GM19043 (cell line): Measurements from ENCODE around the gene MBOAT2.
"Not testable (repeated sequence)": the region's sequence is repeated elsewhere in the genome, so short reads cannot be mapped to it uniquely, and the experiment has no call there.

Source experiments
- ATAC-seq: cut with Tn5 transposase; IDR thresholded peaks from one replicate; pipeline ENCODE4 v1.9.1; 2021; ENCODE audit warnings: low read depth; ENCODE audit not compliant: unreplicated experiment

MBOAT2 gene

DNA sequence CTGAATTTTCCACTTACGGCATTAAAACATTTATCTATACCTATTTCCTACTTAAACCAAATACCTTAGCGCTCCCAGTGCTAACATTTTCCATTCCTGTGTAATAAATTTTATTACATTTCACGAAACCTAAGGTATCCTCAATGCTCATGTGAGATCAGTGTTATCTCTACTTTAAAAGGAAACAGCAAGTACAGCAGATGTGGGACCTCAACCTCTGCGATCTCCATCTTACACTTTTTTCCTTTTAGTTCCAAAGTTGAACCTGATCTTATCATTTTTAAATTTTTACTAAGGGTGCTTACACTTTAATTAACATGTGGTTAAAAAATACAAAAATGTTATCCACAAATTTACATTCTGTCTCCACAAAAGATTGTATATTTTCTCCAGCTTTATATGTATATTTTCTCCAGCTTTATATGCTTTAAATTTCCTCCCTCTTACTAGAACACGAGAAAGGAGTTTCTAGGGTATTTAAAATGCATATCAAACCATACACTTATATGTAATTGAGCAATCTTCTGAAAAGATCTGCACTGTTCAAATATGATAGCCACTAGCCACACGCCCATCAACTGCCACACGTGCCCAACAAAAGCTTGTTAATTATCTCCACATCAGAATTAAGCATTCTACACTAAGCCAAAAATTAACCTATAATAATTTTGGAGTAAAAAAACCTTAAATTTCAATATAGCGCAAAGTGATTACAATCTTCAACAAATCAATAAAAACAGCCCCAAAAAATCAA is 38.1 kb downstream of the MBOAT2 start:
- ATAC-seq = no peak

DNA sequence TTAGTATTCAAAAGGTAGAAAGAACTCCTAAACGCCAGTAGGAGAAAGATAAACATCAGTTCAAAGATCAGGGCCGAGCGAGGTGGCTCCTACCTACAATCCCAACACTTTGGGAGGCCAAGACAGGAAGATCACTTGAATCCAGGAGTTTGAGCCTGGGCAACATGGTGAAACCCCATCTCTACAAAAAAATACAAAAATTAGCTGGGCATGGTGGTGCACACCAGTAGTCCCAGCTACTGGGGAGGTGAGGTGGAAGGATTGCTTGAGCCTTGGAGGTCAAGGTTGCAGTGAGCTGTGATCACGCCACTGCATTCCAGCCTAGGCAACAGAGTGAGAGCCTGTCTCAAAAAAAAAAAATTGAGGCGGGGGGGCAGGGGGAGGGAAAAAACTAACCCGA is 40.6 kb downstream of the MBOAT2 start:
- no peak for ATAC-seq

DNA sequence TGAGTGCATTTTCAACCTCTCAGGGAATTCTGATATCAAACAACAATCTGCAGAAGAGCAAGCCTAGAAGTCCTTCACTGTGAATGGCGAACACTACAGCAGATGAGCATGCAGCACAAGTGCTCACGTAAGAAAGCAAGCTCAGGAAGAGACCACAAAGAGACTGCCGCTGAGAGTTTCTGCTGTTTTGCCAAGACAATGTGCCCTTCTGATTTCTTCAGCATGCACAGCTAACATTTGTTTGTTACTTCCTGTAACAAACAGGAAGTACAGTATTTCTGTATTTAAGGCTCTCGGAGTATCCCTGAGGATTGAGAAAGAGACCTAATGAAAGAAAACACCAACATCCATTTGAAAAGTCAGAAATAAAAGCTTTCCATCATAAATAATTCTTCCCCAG is 45.9 kb downstream of the MBOAT2 start:
- ATAC-seq = no peak

DNA sequence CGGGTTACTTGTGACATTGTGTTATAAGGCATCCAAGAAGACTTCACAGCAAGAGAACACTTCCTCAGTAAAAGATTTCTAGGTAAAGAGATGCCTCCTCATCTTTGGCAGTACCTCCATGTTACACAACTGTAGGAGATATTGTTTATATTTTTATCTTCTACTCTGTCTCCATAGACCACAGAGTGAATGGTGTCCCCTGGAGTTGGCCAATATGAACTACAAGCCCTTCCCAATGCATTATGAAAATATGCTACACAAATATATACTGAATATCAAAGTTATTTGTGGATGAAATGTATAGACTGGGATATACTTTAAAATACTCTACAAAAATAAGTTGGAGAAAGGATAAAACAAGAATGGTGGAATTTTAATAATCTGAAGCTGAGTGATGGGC is 46.7 kb downstream of the MBOAT2 start:
- no peak for ATAC-seq

DNA sequence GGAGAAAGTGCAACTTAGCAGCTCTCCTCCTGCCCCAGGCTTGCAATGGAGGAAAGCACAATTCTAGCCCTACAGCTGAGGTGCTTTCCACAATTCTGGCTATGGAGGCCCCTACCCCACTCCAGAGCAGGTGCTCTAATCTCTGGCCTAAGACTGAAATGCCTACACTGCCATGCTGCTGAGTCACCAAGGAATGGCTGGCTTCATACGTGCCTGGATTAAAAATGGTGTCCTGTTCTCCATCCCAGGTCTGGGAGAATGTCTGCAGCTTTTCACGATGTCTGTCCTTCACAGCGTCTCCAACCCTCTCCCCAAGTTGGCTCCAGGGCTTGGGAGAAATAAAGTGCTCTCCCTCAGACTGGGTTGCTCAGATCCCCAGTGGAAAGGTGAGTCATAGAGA is 48.5 kb downstream of the MBOAT2 start:
- ATAC-seq = no peak

DNA sequence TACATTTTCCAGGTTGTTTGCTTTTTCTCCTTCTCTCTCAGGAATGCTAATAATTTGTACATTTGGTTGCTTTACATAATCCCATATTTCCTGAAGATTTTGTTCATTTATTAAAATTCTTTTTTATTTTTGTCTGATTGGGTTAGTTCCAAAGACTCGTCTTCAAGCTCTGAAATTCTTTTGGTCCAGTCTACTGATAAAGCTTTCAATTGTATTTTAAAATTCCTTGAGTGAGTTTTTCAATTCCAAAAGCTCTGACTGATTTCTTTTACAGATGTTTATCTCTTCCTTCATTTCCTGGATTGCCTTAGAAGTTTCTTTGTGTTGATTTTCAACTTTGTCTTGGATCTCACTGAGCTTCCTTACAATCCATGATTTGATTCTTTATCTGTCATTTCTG is 50.0 kb downstream of the MBOAT2 start:
- ATAC-seq = no peak

DNA sequence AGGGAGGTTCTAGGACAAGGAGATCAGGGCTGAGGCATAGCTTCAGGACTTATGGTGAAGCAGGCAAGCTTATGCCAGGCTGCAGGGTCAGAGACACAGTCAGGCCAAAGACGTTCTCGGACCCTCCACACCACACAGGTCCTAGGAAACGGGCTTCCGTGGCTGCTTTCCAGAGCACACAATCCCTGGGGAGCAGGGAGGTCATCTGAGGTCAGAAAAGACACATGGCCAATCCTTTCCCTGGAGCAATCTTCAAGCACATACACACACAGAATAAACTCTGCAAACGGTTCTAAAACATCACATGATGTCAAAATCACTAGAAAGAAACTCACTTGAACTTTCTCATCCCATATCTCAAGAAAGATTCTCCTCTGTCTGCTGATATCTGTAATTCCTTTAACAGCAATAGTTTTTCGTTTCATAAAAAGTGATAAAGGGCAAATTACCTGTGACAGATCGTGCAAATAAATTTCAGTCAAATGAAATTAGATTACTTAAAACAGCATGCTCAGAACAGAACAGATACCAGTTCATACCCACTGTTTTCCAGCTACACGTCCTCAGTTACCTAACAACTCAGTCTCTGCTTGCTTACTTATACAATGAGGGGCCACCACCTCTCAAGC is 63.9 kb downstream of the MBOAT2 start:
- no peak for ATAC-seq

DNA sequence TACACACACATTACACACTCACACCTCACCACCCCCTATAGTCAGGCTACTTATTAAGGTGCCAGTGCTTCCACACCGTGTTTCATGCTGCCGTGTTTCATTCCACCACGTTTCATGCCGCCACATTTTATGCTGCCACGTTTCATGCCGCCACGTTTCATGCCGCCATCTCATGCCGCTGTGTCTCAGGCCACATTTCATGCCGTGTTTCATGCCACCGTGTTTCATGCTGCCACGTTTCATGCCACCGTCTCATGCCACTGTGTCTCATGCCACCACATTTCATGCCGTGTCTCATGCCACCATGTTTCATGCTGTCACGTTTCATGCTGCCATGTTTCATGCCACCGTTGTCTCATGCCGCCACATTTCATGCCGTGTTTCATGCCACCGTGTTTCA is 65.1 kb downstream of the MBOAT2 start:
- no peak for ATAC-seq

DNA sequence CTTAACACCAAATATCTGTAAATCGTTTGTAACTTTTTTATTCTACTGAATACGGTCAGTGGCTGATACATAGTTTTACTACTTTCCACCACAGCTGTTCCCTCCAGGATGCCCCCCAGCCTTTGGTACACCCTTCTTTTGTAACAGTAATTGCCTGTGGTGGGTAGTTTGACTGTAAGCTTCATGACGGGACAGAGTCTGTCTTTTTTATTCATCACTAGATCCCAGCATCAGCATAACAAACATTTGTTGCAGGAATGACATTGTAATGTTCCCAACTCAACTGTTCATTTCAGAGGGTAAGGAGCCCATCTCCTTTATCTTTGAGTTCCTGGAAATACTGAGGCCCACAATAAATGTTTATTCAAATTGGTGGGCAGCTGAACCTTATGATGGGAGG is 67.5 kb downstream of the MBOAT2 start:
- no peak for ATAC-seq

DNA sequence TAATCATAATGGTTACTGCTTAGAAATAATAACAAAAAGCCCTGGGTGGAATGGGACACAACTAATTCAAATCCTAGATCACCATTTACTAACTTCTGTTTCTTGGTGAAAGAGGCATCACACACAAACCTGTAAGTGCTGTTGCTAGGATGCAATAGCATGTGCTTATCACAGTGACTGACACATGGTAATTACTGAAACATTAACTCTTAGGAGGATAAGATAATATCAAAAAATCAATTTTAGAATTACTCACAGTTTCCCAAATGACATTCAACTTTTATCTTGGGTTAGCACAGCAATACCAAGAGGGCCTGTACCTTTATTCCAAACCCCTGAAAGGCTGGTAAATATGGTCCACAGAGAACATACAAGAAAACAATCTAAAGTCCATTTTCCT is 69.1 kb downstream of the MBOAT2 start:
- no peak for ATAC-seq

DNA sequence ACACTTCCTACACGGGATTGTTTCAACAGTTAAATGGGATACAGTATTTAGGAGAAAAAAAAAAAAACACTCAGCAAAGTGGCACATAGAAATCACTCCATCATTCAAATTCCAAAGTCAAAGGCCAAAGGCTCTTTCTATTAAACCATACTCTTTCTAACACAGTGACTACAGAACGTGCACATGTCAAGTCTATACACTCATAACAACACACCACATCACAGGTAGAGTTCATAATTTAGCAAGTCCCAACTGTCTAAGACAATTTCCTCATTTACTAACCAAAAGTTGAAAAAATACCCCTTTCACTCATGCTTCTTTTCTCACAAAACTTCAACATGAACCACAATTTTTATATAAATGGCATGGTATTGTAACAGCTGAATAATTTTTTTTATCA is 70.8 kb downstream of the MBOAT2 start:
- no peak for ATAC-seq

DNA sequence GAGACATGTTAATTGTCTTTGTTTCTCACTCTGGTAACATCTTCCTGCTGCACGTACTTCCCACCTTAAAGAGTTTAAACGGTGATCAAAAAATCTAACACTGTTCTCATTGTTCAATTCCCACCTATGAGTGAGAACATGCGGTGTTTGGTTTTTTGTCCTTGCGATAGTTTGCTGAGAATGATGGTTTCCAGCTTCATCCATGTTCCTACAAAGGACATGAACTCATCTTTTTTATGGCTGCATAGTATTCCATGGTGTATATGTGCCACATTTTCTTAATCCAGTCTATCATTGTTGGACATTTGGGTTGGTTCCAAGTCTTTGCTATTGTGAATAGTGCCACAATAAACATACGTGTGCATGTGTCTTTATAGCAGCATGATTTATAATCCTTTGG is 73.3 kb downstream of the MBOAT2 start:
- ATAC-seq = not testable (repeated sequence)

DNA sequence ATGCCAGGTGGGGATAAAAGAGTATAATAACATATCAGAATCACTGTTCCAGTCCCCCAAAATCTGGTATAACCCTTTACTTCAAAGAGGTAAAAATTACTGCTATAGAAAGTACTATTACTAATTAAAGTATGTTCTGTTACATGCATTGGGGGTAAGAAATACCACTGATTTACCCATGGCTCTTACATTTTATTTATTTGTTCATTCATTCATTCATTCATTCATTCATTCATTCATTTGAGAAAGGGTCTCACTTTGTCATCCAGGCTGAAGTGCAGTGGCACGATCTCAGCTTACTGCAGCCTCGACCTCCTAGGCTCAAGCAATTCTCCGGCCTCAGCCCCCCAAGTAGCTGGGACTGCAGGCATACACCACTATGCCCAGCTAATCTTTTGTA is 74.4 kb downstream of the MBOAT2 start:
- no peak for ATAC-seq

DNA sequence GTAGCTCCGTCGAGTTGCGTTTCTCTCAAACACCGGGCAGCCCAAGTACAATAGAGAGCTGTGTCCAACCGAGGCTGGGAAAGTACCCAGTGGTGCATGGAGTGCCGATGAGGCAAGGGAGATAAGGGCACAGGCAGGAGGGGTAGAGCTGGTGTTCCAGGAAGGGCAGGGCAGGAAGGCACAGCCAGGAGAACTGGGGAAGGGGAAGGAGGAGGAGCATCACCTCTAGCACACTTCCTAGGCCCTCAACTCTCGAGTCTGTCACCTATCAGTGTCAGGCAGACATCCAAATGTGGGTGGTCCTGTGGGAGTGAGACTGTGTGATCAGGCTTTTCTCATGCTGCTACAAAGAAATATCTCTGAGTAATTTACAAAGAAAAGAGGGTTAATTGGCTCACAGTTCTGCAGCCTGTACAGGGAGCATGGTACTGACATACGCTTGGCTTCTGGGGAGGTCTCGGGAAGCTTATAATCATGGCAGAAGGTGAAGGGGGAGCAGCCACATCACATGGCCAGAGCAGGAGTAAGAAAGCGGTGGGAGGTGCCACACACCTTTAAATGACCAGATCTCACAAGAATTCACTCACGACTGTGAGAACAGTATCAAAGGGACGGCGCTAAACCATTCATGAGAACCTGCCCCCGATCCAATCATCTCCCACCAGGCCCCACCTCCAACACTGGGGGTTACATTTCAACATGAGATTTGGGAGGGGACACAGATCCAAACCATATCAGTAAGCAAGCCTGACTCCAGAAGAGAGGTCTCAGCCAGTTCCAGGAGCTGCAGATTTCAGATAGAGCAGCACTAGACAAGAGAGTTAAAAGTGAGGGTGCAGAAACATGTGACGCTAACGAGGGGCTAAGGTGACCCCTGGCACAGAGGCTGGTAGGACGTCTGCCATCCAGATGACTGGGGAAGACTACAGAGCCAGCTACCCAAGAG is 75.7 kb downstream of the MBOAT2 start:
- no peak for ATAC-seq

DNA sequence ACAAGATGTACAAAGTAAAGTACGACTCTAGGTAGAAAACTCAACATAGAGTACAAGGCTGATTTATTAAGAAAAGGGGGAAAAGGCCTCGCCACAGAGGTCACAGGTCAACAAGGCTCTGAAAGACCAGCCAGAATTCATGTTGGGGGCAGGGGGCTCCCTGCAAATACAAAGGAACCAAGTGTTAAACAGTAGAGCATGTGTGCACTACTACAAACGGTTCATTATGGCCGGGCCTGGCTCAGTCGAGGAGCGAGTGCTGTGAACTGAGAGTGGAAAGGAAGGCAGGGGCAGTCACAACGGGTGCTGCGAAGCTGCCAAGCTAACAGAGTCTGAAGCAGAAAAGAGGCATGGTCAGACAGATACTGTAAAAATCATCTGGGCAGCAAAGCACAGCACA is 77.1 kb downstream of the MBOAT2 start:
- ATAC-seq = no peak

DNA sequence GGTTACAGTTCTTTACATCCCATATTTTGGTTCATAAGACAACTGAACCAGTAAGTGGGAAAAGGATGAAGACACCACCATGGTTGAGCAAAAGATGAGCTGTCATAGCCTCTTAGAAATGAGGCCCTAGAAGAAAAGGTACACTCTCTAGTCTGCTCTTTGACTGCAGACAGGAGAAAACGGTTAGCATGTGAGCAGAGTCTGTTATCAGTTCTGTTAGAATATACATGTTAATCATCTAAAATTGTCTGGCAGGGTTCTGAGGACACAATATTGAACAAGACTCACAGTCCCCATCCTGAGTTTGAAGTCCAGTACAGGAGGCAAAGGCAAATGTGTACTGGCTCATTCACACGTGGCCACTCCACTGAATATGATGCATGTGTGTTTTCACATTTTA is 78.1 kb downstream of the MBOAT2 start:
- no peak for ATAC-seq

DNA sequence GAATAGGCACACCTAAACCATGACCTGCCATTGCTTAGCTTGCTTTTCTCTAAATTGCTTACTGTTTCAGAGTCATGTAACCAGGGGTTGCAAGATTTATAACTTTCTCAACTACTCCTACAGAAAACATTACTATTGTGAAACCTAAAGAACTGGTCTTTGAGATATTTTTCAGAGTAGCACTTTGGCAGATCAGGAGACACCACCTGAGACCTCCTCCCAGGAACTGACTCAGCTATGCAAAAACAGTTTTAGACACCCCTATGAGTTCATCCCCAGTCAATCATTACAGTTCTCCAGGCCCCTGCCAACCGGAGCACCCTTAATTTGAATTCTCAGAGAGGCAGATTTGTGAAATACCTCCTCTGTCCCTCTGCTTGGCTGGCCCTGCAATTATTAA is 80.3 kb downstream of the MBOAT2 start:
- no peak for ATAC-seq

DNA sequence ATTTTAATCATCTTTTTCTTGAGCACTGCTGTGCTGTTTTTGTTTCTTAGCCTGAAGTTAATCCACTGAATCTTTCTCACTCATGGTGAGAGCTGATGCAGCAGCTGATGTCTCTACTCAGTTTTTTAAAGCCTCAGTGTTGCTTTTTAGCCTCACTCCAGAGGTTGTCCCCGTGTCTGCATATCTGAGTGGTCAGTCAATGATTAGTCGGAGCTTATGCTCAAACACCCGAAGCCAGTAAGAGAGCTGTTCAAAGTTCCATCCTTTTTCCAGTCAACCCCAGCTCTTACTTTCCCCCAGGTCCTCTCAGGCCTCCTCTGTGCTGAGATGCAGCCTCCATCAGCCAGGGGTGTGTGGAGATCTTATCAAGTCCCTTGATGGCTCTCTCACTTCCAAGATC is 81.1 kb downstream of the MBOAT2 start:
- ATAC-seq = no peak

DNA sequence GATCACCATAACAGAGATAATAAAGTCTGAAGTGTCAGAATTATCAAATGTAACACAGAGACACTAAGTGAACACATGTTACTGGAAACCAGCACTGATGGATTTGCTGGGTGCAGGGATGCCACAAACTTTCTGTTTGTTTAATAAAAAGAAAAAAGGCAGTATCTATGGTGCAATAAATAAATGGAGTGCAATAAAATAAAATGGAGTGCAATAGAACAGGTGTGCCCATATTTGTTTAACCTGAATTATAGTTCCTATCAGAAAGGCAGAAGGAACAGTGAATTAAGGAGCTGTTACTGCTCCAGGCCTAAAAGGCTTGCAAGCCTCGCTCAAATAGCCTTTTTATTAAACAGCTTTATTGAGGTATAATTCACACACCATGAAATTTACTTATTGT is 85.1 kb downstream of the MBOAT2 start:
- ATAC-seq = no peak

DNA sequence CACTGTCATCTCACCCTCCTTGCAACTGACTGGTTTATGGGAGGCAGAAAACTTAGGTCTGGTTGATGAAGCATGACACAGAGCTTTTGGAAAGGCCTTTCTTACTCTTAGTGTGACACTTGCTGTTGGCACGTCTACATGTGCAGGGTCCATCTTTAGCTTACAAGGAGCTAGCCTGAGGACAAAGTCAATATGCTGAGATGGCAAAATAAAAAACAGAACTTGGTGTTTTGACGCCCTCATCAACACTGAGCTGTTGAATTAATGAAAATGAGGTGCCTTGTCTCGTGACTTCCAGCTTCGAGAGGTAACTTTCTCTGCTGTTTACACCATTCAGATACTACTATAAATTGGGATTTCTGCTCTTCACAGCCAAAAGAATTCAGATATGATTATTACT is 87.5 kb downstream of the MBOAT2 start:
- ATAC-seq = no peak

DNA sequence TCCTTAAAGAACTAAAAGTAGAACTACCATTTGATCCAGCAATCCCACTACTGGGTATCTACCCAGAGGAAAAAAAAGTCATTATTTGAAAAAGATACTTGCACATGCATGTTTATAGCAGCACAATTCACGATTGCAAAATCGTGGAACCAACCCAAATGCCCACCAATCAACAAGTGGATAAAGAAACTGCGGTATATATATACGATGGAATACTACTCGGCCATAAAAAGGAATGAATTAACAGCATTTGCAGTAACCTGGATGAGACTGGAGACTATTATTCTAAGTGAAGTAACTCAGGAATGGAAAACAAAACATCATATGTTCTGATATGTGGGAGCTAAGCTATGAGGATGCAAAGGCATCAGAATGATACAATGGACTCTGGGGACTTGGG is 89.7 kb downstream of the MBOAT2 start:
- not testable (repeated sequence) for ATAC-seq
